HG02588 (cell line): ENCODE data around the gene PDE8B.
"Not testable (repeated sequence)": the region's sequence is repeated elsewhere in the genome, so short reads cannot be mapped to it uniquely, and the experiment has no call there.

ENCODE experiments used
- ATAC-seq: cut with Tn5 transposase; IDR thresholded peaks from one replicate; pipeline ENCODE4 v1.9.1; 2021; ENCODE audit warnings: mild to moderate bottlenecking, moderate library complexity; ENCODE audit not compliant: unreplicated experiment

PDE8B gene

GRCh38 chr5:77427998-77428397 lies 217.5 kb downstream of the PDE8B start:
- ATAC-seq: no peak

DNA sequence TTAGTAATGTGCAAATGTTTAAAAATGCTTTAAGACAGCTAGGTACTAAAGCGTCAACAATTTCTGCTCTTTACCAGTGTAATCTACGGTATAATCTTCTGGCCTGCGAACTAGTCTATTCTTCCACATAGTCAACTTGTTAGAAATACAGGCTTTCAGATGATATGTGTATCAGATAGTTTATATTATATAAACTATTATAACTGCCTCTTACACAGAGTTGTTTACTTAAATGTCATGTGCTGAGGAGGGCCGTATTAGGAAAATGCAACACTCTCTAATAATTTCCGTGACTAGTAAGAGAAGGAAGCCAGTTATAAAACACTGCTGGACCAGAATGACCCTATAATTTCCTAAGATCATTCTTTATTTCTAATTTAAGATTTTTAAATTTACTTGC lies 218.0 kb downstream of the PDE8B start:
- no peak for ATAC-seq

GRCh38 chr5:77430726-77431125 lies 220.2 kb downstream of the PDE8B start:
- ATAC-seq: no peak

GRCh38 chr5:77431286-77431685 lies 220.8 kb downstream of the PDE8B start:
- no peak for ATAC-seq

- ATAC-seq: no peak
These were observed 221.2 kb downstream of the PDE8B start for GRCh38 chr5:77431719-77432118.

- no peak for ATAC-seq
These were observed 226.7 kb downstream of the PDE8B start for GRCh38 chr5:77437194-77437593.

GRCh38 chr5:77438071-77438470 lies 227.6 kb downstream of the PDE8B start:
- no peak for ATAC-seq

DNA sequence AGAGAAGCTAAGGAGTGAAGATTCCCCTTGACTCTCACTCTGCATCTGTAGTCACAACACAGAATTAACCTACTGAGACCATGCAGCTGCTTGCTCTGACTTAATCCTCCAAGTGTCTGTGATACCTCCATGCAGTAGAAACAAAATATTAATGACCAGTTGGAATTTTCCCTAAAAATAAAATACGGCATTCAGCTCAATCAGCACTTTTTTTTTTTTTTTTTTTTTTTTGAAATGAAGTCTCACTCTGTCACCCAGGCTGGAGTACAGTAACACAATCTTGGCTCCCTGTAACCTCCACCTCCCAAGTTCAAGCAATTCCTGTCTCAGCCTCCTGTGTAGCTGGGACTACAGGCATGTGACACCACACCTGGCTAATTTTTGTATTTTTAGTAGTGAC lies 233.2 kb downstream of the PDE8B start:
- ATAC-seq: no peak

GRCh38 chr5:77444356-77444755 lies 233.9 kb downstream of the PDE8B start:
- ATAC-seq: no peak

DNA sequence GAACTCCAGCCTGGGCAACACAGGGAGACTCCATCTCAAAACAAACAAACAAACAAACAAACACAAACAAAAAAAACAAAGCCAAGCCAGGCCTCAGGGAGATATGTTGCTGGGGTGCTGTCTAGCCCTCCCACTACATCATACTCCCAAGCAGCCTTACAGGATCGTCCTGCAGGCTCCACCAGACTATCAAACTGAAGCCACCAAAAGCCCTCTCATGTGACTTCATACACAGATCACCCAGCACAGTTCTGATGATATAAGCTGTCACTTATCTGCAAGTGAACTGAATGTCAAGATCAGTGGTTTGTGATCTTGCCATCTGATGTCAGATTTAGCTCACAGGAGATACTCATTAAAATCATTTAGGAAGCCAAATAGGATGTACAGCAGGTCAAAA lies 238.4 kb downstream of the PDE8B start:
- ATAC-seq: no peak

- ATAC-seq: no peak
These were observed 238.8 kb downstream of the PDE8B start for GRCh38 chr5:77449277-77449676.

DNA sequence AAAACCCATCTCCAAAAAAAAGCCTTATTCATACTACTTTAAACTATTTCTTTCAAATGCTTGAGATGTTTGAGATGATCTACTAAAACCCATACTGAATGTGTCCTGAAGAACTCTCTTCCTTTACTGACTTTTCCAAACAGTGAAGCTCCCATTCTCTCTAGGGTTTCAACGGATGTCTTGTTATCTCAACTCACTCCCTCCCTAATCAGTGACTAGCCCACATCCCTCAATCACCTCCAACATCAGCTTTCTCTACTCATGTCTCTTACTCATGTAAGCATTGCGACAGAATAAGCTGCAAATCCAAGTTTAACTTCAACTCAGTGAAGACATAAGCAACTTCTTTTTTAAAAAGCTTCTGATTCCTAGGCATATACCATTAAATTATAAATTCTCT lies 239.5 kb downstream of the PDE8B start:
- no peak for ATAC-seq

DNA sequence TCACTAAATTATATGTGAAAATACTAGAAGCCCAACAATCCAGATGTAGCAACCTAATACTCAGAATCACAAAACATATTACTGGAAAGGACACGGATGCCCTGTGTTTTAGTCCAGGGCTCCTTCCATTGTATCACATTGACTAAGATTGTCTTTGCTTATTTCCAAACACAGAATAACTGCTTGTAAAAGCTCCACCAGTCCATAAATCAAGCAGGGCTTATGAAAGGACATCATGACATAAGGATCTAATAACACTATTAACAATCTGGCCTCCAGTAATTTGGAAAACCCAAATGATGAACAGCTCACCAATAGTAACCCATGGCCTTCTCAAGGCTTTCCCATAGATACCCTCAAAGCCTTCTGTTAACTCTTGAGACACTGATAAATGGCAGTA lies 241.9 kb downstream of the PDE8B start:
- no peak for ATAC-seq

- ATAC-seq: no peak
These were observed 243.6 kb downstream of the PDE8B start for GRCh38 chr5:77454123-77454522.

- no peak for ATAC-seq
These were observed 250.8 kb downstream of the PDE8B start for GRCh38 chr5:77461287-77461686.

DNA sequence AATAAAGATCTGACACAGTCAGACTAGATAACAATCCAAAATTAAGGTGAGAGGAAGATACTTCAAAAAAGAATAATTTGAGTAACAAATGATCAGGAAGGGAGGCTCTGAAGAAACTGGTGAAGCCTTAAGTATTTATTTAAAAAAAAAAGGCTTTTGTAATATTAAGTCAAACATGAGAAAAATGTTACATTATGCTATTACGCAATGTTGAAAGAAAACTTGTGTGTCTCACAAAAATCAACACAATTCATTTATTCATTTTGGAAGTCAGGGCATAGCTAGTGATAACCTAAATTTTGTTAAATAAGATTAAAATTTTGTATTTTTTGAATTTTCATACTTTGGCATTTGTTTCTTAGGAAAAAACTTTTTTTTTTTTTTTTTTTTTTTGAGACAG lies 253.4 kb downstream of the PDE8B start:
- ATAC-seq: no peak

DNA sequence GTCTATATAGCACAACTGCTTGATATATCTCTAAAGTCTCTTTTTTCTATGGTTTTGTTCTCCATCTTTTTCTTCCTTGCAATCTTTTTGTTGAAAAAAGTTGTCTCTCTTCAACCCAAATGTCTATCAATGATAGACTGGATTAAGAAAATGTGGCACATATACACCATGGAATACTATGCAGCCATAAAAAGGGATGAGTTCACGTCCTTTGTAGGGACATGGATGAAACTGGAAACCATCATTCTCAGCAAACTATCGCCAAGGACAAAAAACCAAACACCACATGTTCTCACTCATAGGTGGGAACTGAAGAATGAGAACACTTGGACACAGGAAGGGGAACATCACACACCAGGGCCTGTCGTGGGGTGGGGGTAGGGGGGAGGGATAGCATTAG lies 258.4 kb downstream of the PDE8B start:
- not testable (repeated sequence) for ATAC-seq

GRCh38 chr5:77475041-77475440 lies 264.6 kb downstream of the PDE8B start:
- not testable (repeated sequence) for ATAC-seq
